Kidney tubule cell (primary cell): ENCODE data around the gene KRTAP10-9.
"Not testable (repeated sequence)": the region's sequence is repeated elsewhere in the genome, so short reads cannot be mapped to it uniquely, and the experiment has no call there.

Experiments
- DNase-seq: peaks from one replicate; pipeline ENCODE4 v3.0.0-alpha.2; 2018; ENCODE audit warnings: low spot score

Gene KRTAP10-9

GRCh38 chr21:44626673-44627143, at the start of gene KRTAP10-9:
Gene KRTAP10-9, plus strand, starts transcription at chr21:44627093. Its CDS starts 79 bp downstream, at chr21:44627172.
- no peak for DNase-seq

GRCh38 chr21:44578371-44579055, 48.4 kb upstream of the KRTAP10-9 start:
- DNase-seq, result no peak

- no peak for DNase-seq
Measured at GRCh38 chr21:44579056-44579832, 47.6 kb upstream of the KRTAP10-9 start.

- no peak for DNase-seq
Measured at GRCh38 chr21:44579833-44580144, 47.1 kb upstream of the KRTAP10-9 start.

GRCh38 chr21:44580231-44580821, 46.6 kb upstream of the KRTAP10-9 start, which contains the start of gene KRTAP10-5:
Gene KRTAP10-5, minus strand, starts transcription at chr21:44580604. Its CDS starts 26 bp downstream, at chr21:44580578.
- not testable (repeated sequence) for DNase-seq

- no peak for DNase-seq
Measured at GRCh38 chr21:44581158-44581557, 45.7 kb upstream of the KRTAP10-9 start.

GRCh38 chr21:44582055-44582454, 44.8 kb upstream of the KRTAP10-9 start:
- DNase-seq, result no peak

- no peak for DNase-seq
Measured at GRCh38 chr21:44583089-44583799, 43.6 kb upstream of the KRTAP10-9 start.

GRCh38 chr21:44583800-44584147, 43.1 kb upstream of the KRTAP10-9 start:
- DNase-seq, result no peak

GRCh38 chr21:44585892-44586291, 41.0 kb upstream of the KRTAP10-9 start:
- DNase-seq, result no peak

- no peak for DNase-seq
Measured at GRCh38 chr21:44589094-44589493, 37.8 kb upstream of the KRTAP10-9 start.

GRCh38 chr21:44589586-44590305, 37.1 kb upstream of the KRTAP10-9 start:
- DNase-seq, result no peak

GRCh38 chr21:44590311-44590721, 36.6 kb upstream of the KRTAP10-9 start:
- no peak for DNase-seq

- not testable (repeated sequence) for DNase-seq
Measured at GRCh38 chr21:44590897-44591800, 35.7 kb upstream of the KRTAP10-9 start.

- DNase-seq, result not testable (repeated sequence)
Measured at GRCh38 chr21:44591801-44592130, 35.1 kb upstream of the KRTAP10-9 start.

- no peak for DNase-seq
Measured at GRCh38 chr21:44592446-44593311, 34.2 kb upstream of the KRTAP10-9 start, which contains the start of gene KRTAP10-6. Gene KRTAP10-6, minus strand, starts transcription at chr21:44592505. Its CDS starts 21 bp downstream, at chr21:44592484.

GRCh38 chr21:44593598-44594405, 33.1 kb upstream of the KRTAP10-9 start:
- peak; percentile 65 for DNase-seq

- no peak for DNase-seq
Measured at GRCh38 chr21:44594406-44594916, 32.4 kb upstream of the KRTAP10-9 start.
